ENCODE results near the gene BLACAT1. TPM values are rescaled to one million over a fixed set of nuclear protein-coding genes. Genes with fewer than 3 reads are reported as not detected.

Gene BLACAT1
- total RNA-seq, 1 donor from 2014 or later = 3.9 TPM

- H3K4me3 ChIP-seq (ENCODE audit: low read depth, low read length) = no peak overlapping the region
- no peak for TF ChIP-seq CTCF (conservative IDR thresholded peaks at IDR 0.05; ENCODE audit: low read depth, low read length)
- no peak for DNase-seq (ENCODE audit: low read depth)
Observed at GRCh38 chr1:205445646-205445935, 10.3 kb downstream of the BLACAT1 start.

DNA sequence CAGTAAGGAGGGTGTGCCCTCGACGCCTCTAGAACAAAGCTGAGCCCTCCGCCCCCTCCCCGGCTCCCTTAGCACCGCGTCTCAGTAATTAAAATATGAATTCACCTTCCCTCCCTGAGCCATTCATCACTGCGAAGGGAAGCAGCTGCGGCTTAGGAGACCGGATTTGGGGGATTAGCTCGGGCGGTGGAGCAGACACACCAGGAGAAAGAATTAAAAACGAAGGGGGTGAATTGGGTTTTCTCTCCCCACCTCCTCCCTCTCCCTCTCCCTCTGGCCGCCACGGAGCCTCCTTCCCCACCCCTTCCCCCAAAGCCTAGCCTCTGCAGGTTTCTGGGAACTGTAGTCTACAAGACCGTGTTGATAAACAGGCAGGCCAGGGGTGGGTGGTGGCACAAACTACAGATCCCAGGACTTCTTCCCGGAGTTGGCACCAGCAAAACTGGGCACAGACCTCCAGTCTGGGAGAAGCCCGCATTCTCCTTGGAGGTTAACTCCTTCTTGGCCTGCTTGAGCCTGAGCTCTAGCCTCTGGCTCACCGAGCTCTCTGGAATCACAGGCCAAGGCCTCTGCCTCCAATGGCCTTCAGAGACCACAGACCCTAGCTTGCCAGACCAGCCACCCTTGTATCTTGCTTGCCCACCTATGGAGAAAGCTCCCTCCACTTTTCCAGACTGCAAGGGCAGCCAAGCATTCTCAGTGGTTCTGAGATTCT, 10.8 kb downstream of the BLACAT1 start:
- no peak for DNase-seq (ENCODE audit: low read depth)

DNA sequence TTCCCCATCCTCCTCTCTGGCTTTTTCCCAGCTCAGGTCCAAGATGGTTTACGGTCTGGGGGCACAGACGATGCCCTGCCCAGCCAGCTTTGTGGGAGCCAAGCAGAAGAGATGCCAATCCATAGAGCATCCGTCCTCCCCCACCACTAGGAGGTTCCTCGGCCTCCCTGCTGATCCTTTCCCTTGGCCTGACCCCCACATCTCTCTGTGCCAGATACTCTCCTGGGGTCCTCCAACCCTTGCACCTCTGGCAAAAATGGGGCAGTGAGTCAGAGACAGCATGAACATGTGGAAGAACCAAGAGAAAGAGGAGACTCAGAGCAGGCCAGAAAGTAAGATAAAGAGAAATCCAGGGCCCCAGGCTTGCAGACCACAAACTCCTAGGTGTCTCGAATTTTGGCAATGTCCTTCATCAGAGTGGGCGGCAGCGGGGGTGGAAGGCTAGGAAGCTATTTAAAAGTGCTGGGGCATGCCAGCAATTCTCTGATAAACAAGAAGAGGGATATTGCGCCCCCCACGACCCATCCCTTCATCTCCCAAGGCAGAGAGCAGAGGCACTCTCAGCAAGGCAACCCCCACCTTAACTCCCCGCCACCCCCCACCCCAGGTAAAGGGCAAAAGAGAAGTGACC, 11.4 kb downstream of the BLACAT1 start:
- no peak overlapping the region for H3K4me3 ChIP-seq (ENCODE audit: low read depth, low read length)
- TF ChIP-seq CTCF (conservative IDR thresholded peaks at IDR 0.05; ENCODE audit: low read depth, low read length) = no peak
- DNase-seq (ENCODE audit: low read depth) = no peak

More for the DNA sequence above, 10.8 kb downstream of the BLACAT1 start:
- TF ChIP-seq CTCF (conservative IDR thresholded peaks at IDR 0.05; ENCODE audit: low read depth, low read length) = no peak
- H3K4me3 ChIP-seq (ENCODE audit: low read depth, low read length) = peak overlapping the region; percentile 9

- no peak overlapping the region for H3K4me3 ChIP-seq (ENCODE audit: low read depth, low read length)
- TF ChIP-seq CTCF (conservative IDR thresholded peaks at IDR 0.05; ENCODE audit: low read depth, low read length) = no peak
- no peak for DNase-seq (ENCODE audit: low read depth)
Observed at GRCh38 chr1:205443585-205444299, 12.1 kb downstream of the BLACAT1 start.

DNA sequence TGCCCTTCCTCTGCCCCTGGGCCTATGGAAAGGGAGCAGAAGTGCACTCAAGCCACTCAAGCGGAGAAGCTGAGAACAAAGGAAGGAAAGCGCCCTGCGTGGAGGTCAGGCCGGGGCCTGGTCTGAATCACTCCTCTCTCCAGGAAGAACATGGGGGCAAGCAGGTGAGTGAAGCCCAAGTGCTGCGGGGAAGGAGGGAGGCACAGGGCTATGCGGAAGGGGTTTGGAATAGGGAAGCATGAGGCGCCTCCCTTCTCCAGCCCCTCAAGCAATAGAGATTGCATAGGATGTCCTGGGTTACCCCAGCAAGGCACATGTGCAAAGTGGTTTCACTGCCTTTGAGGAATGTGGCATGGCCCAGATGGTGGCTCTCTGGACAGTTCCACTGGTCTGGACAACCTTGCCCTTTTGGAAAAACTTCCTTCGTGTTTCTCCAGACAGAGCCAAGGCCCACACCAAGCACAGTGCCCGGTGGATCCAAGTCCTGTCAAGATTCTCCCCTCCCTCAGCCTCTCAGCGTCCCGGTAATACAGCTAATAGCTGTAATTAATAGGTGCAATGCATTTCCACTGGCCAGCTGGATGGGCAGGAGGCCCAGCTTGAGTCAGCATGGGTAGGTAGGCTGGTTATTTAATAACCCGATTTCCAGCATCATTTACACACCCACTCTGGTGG, 13.7 kb downstream of the BLACAT1 start:
- DNase-seq (ENCODE audit: low read depth) = peak; percentile 41
- no peak for TF ChIP-seq CTCF (conservative IDR thresholded peaks at IDR 0.05; ENCODE audit: low read depth, low read length)

DNA sequence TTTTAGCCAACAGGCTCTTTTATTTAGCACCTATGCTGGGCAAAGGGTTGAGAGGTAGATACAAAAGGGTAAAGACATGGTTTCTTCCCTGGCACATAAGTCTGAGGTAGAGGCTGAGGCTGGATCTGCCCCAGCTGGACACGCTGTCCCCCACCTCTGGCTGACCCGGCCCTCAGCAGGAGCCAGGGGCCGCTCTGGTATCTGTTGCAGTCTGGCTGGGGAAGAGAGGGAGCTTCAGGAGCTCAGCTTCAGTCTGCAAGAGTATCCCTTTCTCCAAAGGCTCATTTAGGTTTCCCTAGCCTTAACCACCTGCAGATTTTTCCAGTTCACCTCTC, 14.2 kb downstream of the BLACAT1 start:
- TF ChIP-seq CTCF (conservative IDR thresholded peaks at IDR 0.05; ENCODE audit: low read depth, low read length) = no peak
- no peak for DNase-seq (ENCODE audit: low read depth)
- no peak overlapping the region for H3K4me3 ChIP-seq (ENCODE audit: low read depth, low read length)

More for the DNA sequence above, 13.7 kb downstream of the BLACAT1 start:
- peak overlapping the region; percentile 29 for H3K4me3 ChIP-seq (ENCODE audit: low read depth, low read length)

Measured in epithelial cell of proximal tubule (primary cell).